Measurements from ENCODE around the gene GPBAR1. TPM values are rescaled to one million over a fixed set of nuclear protein-coding genes. Genes with fewer than 3 reads are reported as not detected.

GPBAR1 gene
- total and polyA plus RNA-seq, 2 of the 8 experiments (the other 6 are each of a cell fraction or from before 2014, with no cell fraction given): 0.32 to 0.59 TPM

DNA sequence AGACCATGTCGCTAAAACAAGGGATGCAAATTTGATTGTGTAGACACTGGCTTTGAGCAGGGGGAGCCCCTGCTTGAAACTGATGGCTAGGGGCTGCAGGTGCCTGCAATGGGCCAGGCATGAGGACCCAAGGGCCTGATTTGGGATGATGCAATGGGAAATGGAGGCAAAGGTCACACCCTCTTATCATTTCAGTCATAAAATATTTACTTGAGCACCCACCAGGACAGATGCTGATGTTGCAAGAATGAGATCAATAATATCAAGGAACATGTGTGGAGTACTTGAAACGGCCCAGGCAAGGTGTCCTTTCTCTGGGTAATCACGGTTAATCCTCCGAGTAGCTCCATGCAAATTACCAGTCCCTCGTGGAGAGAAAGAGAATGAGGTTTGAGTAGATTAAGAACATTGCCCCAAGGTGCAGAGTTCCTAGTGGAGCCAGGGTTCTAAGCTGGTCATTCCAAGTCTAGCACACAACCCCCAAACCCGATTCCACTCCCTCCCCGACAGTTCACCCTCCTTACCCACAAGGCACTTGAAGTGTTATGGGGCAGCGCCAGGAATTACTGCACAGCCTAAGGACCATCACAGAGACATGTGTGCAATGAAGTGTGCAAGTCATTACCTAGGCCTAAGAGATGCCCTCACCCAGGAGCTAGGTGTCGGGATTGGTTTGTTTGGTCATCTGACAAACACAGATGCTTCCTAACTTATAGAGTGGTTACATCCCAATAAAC, 45.5 kb downstream of the GPBAR1 start:
- Histone ChIP-seq H2BK15ac (ENCODE audit: low read length) (no peak overlapping the region; the same call in 1 of the 2 replicates), H3K23me2 (ENCODE audit: low read depth, low read length) (no peaks in the 10 kb centered on the region), H3K9me3 (ENCODE audit: insufficient read depth in 2 of 2, low read depth in 1 of 2, low read length in 1 of 2) (no peaks in the 10 kb centered on the region), H3K4me3 (ENCODE audit: extremely low read depth in 1 of 4, insufficient read depth in 2 of 4, low read depth in 3 of 4, low read length in 4 of 4) (no peak overlapping the region), H3K79me2 (ENCODE audit: control insufficient read depth in 1 of 2, insufficient read depth in 2 of 2, low read length in 2 of 2) (no peaks in the 10 kb centered on the region), H3K27ac (ENCODE audit: low read depth, low read length) (no peak overlapping the region), H4K8ac (ENCODE audit: extremely low read depth, insufficient read depth, low read length) (no peak overlapping the region), H4K20me1 (replicated peaks in 1 of 2; ENCODE audit: control insufficient read depth in 1 of 2, insufficient read depth in 2 of 2, low read length in 2 of 2) (no peaks in the 10 kb centered on the region), H2AFZ (ENCODE audit: low read length) (no peak overlapping the region), H2BK120ac (replicated peaks; ENCODE audit: low read depth, low read length) (no peak overlapping the region), H3K4me1 (replicated peaks in 1 of 4; ENCODE audit: control insufficient read depth in 3 of 4, insufficient read depth in 4 of 4, low read length in 3 of 4) (no peaks in the 10 kb centered on the region), H3K36me3 (ENCODE audit: control insufficient read depth in 2 of 4, insufficient read depth in 4 of 4, low read length in 3 of 4) (no peaks in the 10 kb centered on the region), H3K23ac (ENCODE audit: insufficient read length) (no peak overlapping the region), H3K9ac (replicated peaks in 1 of 4; ENCODE audit: extremely low read depth in 1 of 4, low read depth in 3 of 4, low read length in 3 of 4) (no peak overlapping the region), H2AK5ac (ENCODE audit: low read depth, low read length) (no peak overlapping the region), H2BK20ac (ENCODE audit: low read length) (no peak overlapping the region; the same call in 1 of the 2 replicates), H3K27me3 (replicated peaks in 1 of 4; ENCODE audit: control insufficient read depth in 3 of 4, extremely low read depth in 1 of 4, insufficient read depth in 3 of 4, low read length in 3 of 4) (no peaks in the 10 kb centered on the region), H2BK12ac (ENCODE audit: low read depth, low read length) (no peak overlapping the region), H4K91ac (replicated peaks; ENCODE audit: insufficient read length, low read length) (no peak overlapping the region), H3K4ac (replicated peaks; ENCODE audit: insufficient read length, low read depth, low read length) (no peak overlapping the region), H3K4me2 (ENCODE audit: insufficient read depth in 1 of 2, low read depth in 2 of 2, low read length in 2 of 2) (no peak overlapping the region), H3K14ac (ENCODE audit: insufficient read length) (no peak overlapping the region), H3K56ac (replicated peaks; ENCODE audit: insufficient read length, low read depth, low read length) (no peak overlapping the region), H2BK5ac (ENCODE audit: low read depth, low read length) (no peak overlapping the region), H3K18ac (ENCODE audit: extremely low read depth, low read length) (no peak overlapping the region), H4K5ac (ENCODE audit: insufficient read length, low read depth, low read length) (no peak overlapping the region), H3K79me1 (ENCODE audit: low read depth, low read length) (no peaks in the 10 kb centered on the region)
- FAIRE-seq (no peak), DNase-seq (ENCODE audit: low read depth in 1 of 2, low spot score in 2 of 2) (no peak)
- POLR2A ChIA-PET (ENCODE audit: partially characterized antibody): interaction anchor here (0.8 kb wide), 1 partner anchor 26 kb away, joined by 3 read pairs; no protein-coding TSS in a partner anchor
- 88% methylated on average over 9 of the region's 9 CpGs; no CpG with 5 or more reads in 1 of the 2 experiments for WGBS, 2 experiments (ENCODE audit: extremely low coverage in 1 of 2, insufficient coverage in 1 of 2, insufficient read length in 1 of 2, insufficient replicate concordance in 2 of 2, low coverage in 1 of 2, low lambda C conversion rate in 2 of 2, missing lambda C conversion rate in 1 of 2)
- CTCF ChIA-PET (ENCODE audit: partially characterized antibody): interaction anchor here (0.7 to 7.6 kb wide), 7 partner anchors 9 to 88 kb away, joined by 3 to 96 read pairs (median 4); partner anchors contain the start of genes CATIP and TMBIM1
- no peak for TF ChIP-seq YY1 (IDR thresholded peaks at IDR 0.05; ENCODE audit: low read depth, low read length)
- TF ChIP-seq TAF1 (IDR thresholded peaks at IDR 0.05; ENCODE audit: low read depth, low read length): no peak
- TF ChIP-seq RFX5 (IDR thresholded peaks at IDR 0.05; ENCODE audit: borderline replicate concordance, low read depth, low read length): no peak
- no peak for TF ChIP-seq TAF7 (optimal IDR thresholded peaks at IDR 0.05; ENCODE audit: borderline replicate concordance, low read depth, low read length)
- no peak for TF ChIP-seq CHD2 (IDR thresholded peaks at IDR 0.05; ENCODE audit: low read length)
- TF ChIP-seq BACH1 (IDR thresholded peaks at IDR 0.05; ENCODE audit: low read length): no peak
- no peak for TF ChIP-seq TCF12 (IDR thresholded peaks at IDR 0.05; ENCODE audit: low read depth, low read length)
- TF ChIP-seq RAD21 (IDR thresholded peaks at IDR 0.05 in 1 of 2, conservative IDR thresholded peaks at IDR 0.05 in 1 of 2; ENCODE audit: low read depth in 2 of 2, low read length in 2 of 2): no peak
- no peak for TF ChIP-seq EZH2 (IDR thresholded peaks at IDR 0.05; ENCODE audit: low read depth, low read length, severe bottlenecking)
- no peak for TF ChIP-seq NRF1 (IDR thresholded peaks at IDR 0.05; ENCODE audit: low read depth, low read length)
- TF ChIP-seq RXRA (IDR thresholded peaks at IDR 0.05; ENCODE audit: insufficient read depth, low read depth, low read length): no peak
- no peak for TF ChIP-seq PHF8 (conservative IDR thresholded peaks at IDR 0.05; ENCODE audit: low read depth, low read length)
- no peak for TF ChIP-seq GABPA (IDR thresholded peaks at IDR 0.05; ENCODE audit: borderline replicate concordance, insufficient read depth, low read length)
